Measurements from ENCODE around the gene EZH2.

EZH2 gene

GRCh38 chr7:148849393-148850098 lies 34.5 kb downstream of the EZH2 start:
- DNase-seq (ENCODE audit: insufficient read length, low spot score), result no peak
- no peak for TF ChIP-seq POLR2AphosphoS5 (IDR thresholded peaks at IDR 0.05; ENCODE audit: low read depth, low read length)
- no peak for TF ChIP-seq PAX5 (IDR thresholded peaks at IDR 0.05; ENCODE audit: insufficient read depth, low read length, severe bottlenecking)
- no peak for TF ChIP-seq POU2F2 (IDR thresholded peaks at IDR 0.05; ENCODE audit: low read depth, low read length)
- TF ChIP-seq SPI1 (IDR thresholded peaks at IDR 0.05; ENCODE audit: low read depth, low read length), result no peak
- no peak for TF ChIP-seq TAF1 (IDR thresholded peaks at IDR 0.05; ENCODE audit: low read depth, low read length)
- TF ChIP-seq POLR2A (IDR thresholded peaks at IDR 0.05; ENCODE audit: low read depth, low read length), result no peak
- FAIRE-seq, result no peak

GRCh38 chr7:148847815-148848734 lies 36.0 kb downstream of the EZH2 start:
- peak; percentile 33 for FAIRE-seq
- no peak for DNase-seq (ENCODE audit: insufficient read length, low spot score)
- TF ChIP-seq POU2F2 (IDR thresholded peaks at IDR 0.05; ENCODE audit: low read depth, low read length) (no peak), POLR2AphosphoS5 (IDR thresholded peaks at IDR 0.05; ENCODE audit: low read depth, low read length) (no peak), TAF1 (IDR thresholded peaks at IDR 0.05; ENCODE audit: low read depth, low read length) (no peak), PAX5 (IDR thresholded peaks at IDR 0.05; ENCODE audit: insufficient read depth, low read length, severe bottlenecking) (no peak), POLR2A (IDR thresholded peaks at IDR 0.05; ENCODE audit: low read depth, low read length) (no peak), SPI1 (IDR thresholded peaks at IDR 0.05; ENCODE audit: low read depth, low read length) (no peak)

- DNase-seq (ENCODE audit: insufficient read length, low spot score), result no peak
- no peak for TF ChIP-seq POLR2A (IDR thresholded peaks at IDR 0.05; ENCODE audit: low read depth, low read length)
- no peak for TF ChIP-seq POU2F2 (IDR thresholded peaks at IDR 0.05; ENCODE audit: low read depth, low read length)
- no peak for TF ChIP-seq PAX5 (IDR thresholded peaks at IDR 0.05; ENCODE audit: insufficient read depth, low read length, severe bottlenecking)
- TF ChIP-seq POLR2AphosphoS5 (IDR thresholded peaks at IDR 0.05; ENCODE audit: low read depth, low read length), result no peak
- no peak for TF ChIP-seq TAF1 (IDR thresholded peaks at IDR 0.05; ENCODE audit: low read depth, low read length)
- TF ChIP-seq SPI1 (IDR thresholded peaks at IDR 0.05; ENCODE audit: low read depth, low read length), result no peak
- no peak for FAIRE-seq
These were observed 45.2 kb downstream of the EZH2 start for GRCh38 chr7:148838905-148839304.

DNA sequence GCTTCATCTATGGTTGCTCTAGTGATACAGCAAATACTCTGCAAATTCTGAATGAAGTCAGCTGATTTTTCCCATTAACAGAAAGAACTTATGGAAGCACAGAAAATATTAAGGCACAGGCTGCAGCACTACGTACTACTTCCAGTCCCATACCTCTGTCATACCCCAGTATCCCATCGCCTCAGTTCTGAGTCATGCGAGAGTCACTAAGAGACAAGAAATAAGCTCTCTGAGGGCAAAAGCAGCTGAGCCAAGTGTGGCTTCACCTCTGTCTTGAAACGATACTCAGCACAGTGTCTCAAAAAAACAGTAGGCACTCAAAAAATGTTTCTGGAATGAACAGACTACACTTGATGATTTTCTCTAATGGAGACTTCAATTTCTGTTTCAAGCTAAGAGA lies 48.2 kb downstream of the EZH2 start:
- TF ChIP-seq POLR2A (IDR thresholded peaks at IDR 0.05; ENCODE audit: low read depth, low read length), result no peak
- FAIRE-seq (no peak), DNase-seq (ENCODE audit: insufficient read length, low spot score) (no peak)

- DNase-seq (ENCODE audit: insufficient read length, low spot score) (no peak), FAIRE-seq (no peak)
- TF ChIP-seq SPI1 (IDR thresholded peaks at IDR 0.05; ENCODE audit: low read depth, low read length) (no peak), POLR2A (IDR thresholded peaks at IDR 0.05; ENCODE audit: low read depth, low read length) (no peak), POU2F2 (IDR thresholded peaks at IDR 0.05; ENCODE audit: low read depth, low read length) (no peak), PAX5 (IDR thresholded peaks at IDR 0.05; ENCODE audit: insufficient read depth, low read length, severe bottlenecking) (no peak), TAF1 (IDR thresholded peaks at IDR 0.05; ENCODE audit: low read depth, low read length) (no peak), POLR2AphosphoS5 (IDR thresholded peaks at IDR 0.05; ENCODE audit: low read depth, low read length) (no peak)
These were observed 49.5 kb downstream of the EZH2 start for GRCh38 chr7:148834605-148835004.

- DNase-seq (ENCODE audit: insufficient read length, low spot score) (no peak), FAIRE-seq (no peak)
- TF ChIP-seq SPI1 (IDR thresholded peaks at IDR 0.05; ENCODE audit: low read depth, low read length), result no peak
- no peak for TF ChIP-seq PAX5 (IDR thresholded peaks at IDR 0.05; ENCODE audit: insufficient read depth, low read length, severe bottlenecking)
- TF ChIP-seq POU2F2 (IDR thresholded peaks at IDR 0.05; ENCODE audit: low read depth, low read length), result no peak
- no peak for TF ChIP-seq POLR2AphosphoS5 (IDR thresholded peaks at IDR 0.05; ENCODE audit: low read depth, low read length)
- TF ChIP-seq TAF1 (IDR thresholded peaks at IDR 0.05; ENCODE audit: low read depth, low read length), result no peak
- TF ChIP-seq POLR2A (IDR thresholded peaks at IDR 0.05; ENCODE audit: low read depth, low read length), result no peak
These were observed 52.3 kb downstream of the EZH2 start for GRCh38 chr7:148831782-148832181.

GRCh38 chr7:148830897-148831692 lies 53.0 kb downstream of the EZH2 start:
- TF ChIP-seq SPI1 (IDR thresholded peaks at IDR 0.05; ENCODE audit: low read depth, low read length), result no peak
- TF ChIP-seq POLR2AphosphoS5 (IDR thresholded peaks at IDR 0.05; ENCODE audit: low read depth, low read length), result no peak
- no peak for TF ChIP-seq TAF1 (IDR thresholded peaks at IDR 0.05; ENCODE audit: low read depth, low read length)
- DNase-seq (ENCODE audit: insufficient read length, low spot score), result no peak
- no peak for FAIRE-seq

- no peak for DNase-seq (ENCODE audit: insufficient read length, low spot score)
- no peak for FAIRE-seq
- TF ChIP-seq SPI1 (IDR thresholded peaks at IDR 0.05; ENCODE audit: low read depth, low read length), result no peak
- TF ChIP-seq POLR2AphosphoS5 (IDR thresholded peaks at IDR 0.05; ENCODE audit: low read depth, low read length), result no peak
- no peak for TF ChIP-seq POU2F2 (IDR thresholded peaks at IDR 0.05; ENCODE audit: low read depth, low read length)
- no peak for TF ChIP-seq PAX5 (IDR thresholded peaks at IDR 0.05; ENCODE audit: insufficient read depth, low read length, severe bottlenecking)
- TF ChIP-seq TAF1 (IDR thresholded peaks at IDR 0.05; ENCODE audit: low read depth, low read length), result no peak
- no peak for TF ChIP-seq POLR2A (IDR thresholded peaks at IDR 0.05; ENCODE audit: low read depth, low read length)
These were observed 55.1 kb downstream of the EZH2 start for GRCh38 chr7:148828965-148829364.

- no peak for TF ChIP-seq TAF1 (IDR thresholded peaks at IDR 0.05; ENCODE audit: low read depth, low read length)
- TF ChIP-seq SPI1 (IDR thresholded peaks at IDR 0.05; ENCODE audit: low read depth, low read length), result no peak
- TF ChIP-seq POU2F2 (IDR thresholded peaks at IDR 0.05; ENCODE audit: low read depth, low read length), result no peak
- TF ChIP-seq POLR2A (IDR thresholded peaks at IDR 0.05; ENCODE audit: low read depth, low read length), result no peak
- TF ChIP-seq POLR2AphosphoS5 (IDR thresholded peaks at IDR 0.05; ENCODE audit: low read depth, low read length), result no peak
- no peak for TF ChIP-seq PAX5 (IDR thresholded peaks at IDR 0.05; ENCODE audit: insufficient read depth, low read length, severe bottlenecking)
- FAIRE-seq, result no peak
- no peak for DNase-seq (ENCODE audit: insufficient read length, low spot score)
These were observed 58.8 kb downstream of the EZH2 start for GRCh38 chr7:148825338-148825737.
